ENCODE data around the gene MNT. TPM values are rescaled to one million over a fixed set of nuclear protein-coding genes. Genes with fewer than 3 reads are reported as not detected.
A peak's percentile ranks its signal among the peaks of the same experiment; 100 is the strongest.

The MNT gene
- total and polyA plus RNA-seq, 9 of the 15 experiments (the other 6 are each of a cell fraction or from before 2014, with no cell fraction given): 0.18 to 23.8 (median 5.3) TPM

- TF ChIP-seq ATF1 (CRISPR knock-in tag; IDR thresholded peaks at IDR 0.05) (no peak), ATF1 (tag; IDR thresholded peaks at IDR 0.05) (peak; percentile 58), E2F1 (CRISPR knock-in tag; IDR thresholded peaks at IDR 0.05) (no peak), SRF (CRISPR knock-in tag; IDR thresholded peaks at IDR 0.05) (no peak), CREB3L1 (IDR thresholded peaks at IDR 0.05; ENCODE audit: borderline replicate concordance, low read depth) (peak; percentile 71; the same call in 1 of the 2 replicates), KLF1 (tag; IDR thresholded peaks at IDR 0.05) (peak; percentile 52; the same call in 1 of the 2 replicates), SREBF1 (IDR thresholded peaks at IDR 0.05; ENCODE audit: borderline replicate concordance, low read depth, low read length) (no peak), ZNF143 (CRISPR knock-in tag; IDR thresholded peaks at IDR 0.05) (no peak), C11orf30 (IDR thresholded peaks at IDR 0.05; ENCODE audit: low read depth) (peak; percentile 98), U2AF2 (optimal IDR thresholded peaks at IDR 0.05; ENCODE audit: low read depth, low read length) (no peak), DIDO1 (tag; IDR thresholded peaks at IDR 0.05; ENCODE audit: low read depth) (0 out of 2 replicates have a peak, but pooled peaks have one; percentile 28), ZNF24 (IDR thresholded peaks at IDR 0.05) (no peak), FUS (optimal IDR thresholded peaks at IDR 0.05; ENCODE audit: low read depth, low read length) (no peak), SRSF7 (optimal IDR thresholded peaks at IDR 0.05; ENCODE audit: low read depth, low read length) (no peak), EHMT2 (IDR thresholded peaks at IDR 0.05) (no peak), HBP1 (CRISPR knock-in tag; IDR thresholded peaks at IDR 0.05) (no peak), ZNF239 (CRISPR knock-in tag; IDR thresholded peaks at IDR 0.05) (no peak), NFE2L1 (tag; IDR thresholded peaks at IDR 0.05; ENCODE audit: borderline replicate concordance, low read depth) (no peak), ZNF384 (IDR thresholded peaks at IDR 0.05; ENCODE audit: low read depth, low read length) (no peak), POLR2H (tag; IDR thresholded peaks at IDR 0.05; ENCODE audit: low read depth) (peak; percentile 67), ARID2 (IDR thresholded peaks at IDR 0.05) (no peak)
- TF ChIP-seq, protein P1, sequence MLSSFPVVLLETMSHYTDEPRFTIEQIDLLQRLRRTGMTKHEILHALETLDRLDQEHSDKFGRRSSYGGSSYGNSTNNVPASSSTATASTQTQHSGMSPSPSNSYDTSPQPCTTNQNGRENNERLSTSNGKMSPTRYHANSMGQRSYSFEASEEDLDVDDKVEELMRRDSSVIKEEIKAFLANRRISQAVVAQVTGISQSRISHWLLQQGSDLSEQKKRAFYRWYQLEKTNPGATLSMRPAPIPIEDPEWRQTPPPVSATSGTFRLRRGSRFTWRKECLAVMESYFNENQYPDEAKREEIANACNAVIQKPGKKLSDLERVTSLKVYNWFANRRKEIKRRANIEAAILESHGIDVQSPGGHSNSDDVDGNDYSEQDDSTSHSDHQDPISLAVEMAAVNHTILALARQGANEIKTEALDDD (IDR thresholded peaks at IDR 0.05): no peak
- TF ChIP-seq, protein P2, sequence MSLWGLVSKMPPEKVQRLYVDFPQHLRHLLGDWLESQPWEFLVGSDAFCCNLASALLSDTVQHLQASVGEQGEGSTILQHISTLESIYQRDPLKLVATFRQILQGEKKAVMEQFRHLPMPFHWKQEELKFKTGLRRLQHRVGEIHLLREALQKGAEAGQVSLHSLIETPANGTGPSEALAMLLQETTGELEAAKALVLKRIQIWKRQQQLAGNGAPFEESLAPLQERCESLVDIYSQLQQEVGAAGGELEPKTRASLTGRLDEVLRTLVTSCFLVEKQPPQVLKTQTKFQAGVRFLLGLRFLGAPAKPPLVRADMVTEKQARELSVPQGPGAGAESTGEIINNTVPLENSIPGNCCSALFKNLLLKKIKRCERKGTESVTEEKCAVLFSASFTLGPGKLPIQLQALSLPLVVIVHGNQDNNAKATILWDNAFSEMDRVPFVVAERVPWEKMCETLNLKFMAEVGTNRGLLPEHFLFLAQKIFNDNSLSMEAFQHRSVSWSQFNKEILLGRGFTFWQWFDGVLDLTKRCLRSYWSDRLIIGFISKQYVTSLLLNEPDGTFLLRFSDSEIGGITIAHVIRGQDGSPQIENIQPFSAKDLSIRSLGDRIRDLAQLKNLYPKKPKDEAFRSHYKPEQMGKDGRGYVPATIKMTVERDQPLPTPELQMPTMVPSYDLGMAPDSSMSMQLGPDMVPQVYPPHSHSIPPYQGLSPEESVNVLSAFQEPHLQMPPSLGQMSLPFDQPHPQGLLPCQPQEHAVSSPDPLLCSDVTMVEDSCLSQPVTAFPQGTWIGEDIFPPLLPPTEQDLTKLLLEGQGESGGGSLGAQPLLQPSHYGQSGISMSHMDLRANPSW (CRISPR knock-in tag; IDR thresholded peaks at IDR 0.05): no peak
Measured at GRCh38 chr17:2336215-2336851, 64.5 kb downstream of the MNT start, which contains the start of gene TSR1 (continued).

Data from K562 (cell line).